NCI-H460 (cell line): Measurements from ENCODE around the gene INSIG1. TPM values are rescaled to one million over a fixed set of nuclear protein-coding genes. Genes with fewer than 3 reads are reported as not detected.

ENCODE experiments used
- DNase-seq: peaks from one replicate; pipeline ENCODE4 v3.0.0-alpha.2; 2016; ENCODE audit warnings: low read depth; ENCODE audit errors: extremely low read depth
- total RNA-seq: library from RNA; depleted of rRNA; stranded (reverse); fragments of >200 nt; shearing (Covaris generic); gene quantifications from 2 replicates; pipeline ENCODE4 v1.2.3, GENCODE V29; 2014

INSIG1 gene
- total RNA-seq, 1 experiment from 2014 or later, result 19.0 TPM

- peak; percentile 88 for DNase-seq
These were observed 1.3 kb downstream of the INSIG1 start for GRCh38 chr7:155298834-155299534.

GRCh38 chr7:155299535-155300202 is 2.0 kb downstream of the INSIG1 start:
- no peak for DNase-seq

- DNase-seq, result no peak
These were observed 3.2 kb downstream of the INSIG1 start for GRCh38 chr7:155300641-155301452.

GRCh38 chr7:155303039-155303593 is 5.4 kb downstream of the INSIG1 start:
- DNase-seq, result no peak

GRCh38 chr7:155303897-155304296 is 6.2 kb downstream of the INSIG1 start:
- DNase-seq, result no peak

- no peak for DNase-seq
These were observed 7.7 kb downstream of the INSIG1 start for GRCh38 chr7:155305231-155305904.

GRCh38 chr7:155306673-155307470 is 9.2 kb downstream of the INSIG1 start:
- DNase-seq, result no peak

GRCh38 chr7:155308330-155309020 is 10.8 kb downstream of the INSIG1 start:
- DNase-seq, result no peak

GRCh38 chr7:155309021-155309338 is 11.3 kb downstream of the INSIG1 start:
- DNase-seq, result no peak

GRCh38 chr7:155310425-155311114 is 12.9 kb downstream of the INSIG1 start:
- no peak for DNase-seq

- DNase-seq, result no peak
These were observed 14.3 kb downstream of the INSIG1 start for GRCh38 chr7:155311826-155312537.

- no peak for DNase-seq
These were observed 15.0 kb downstream of the INSIG1 start for GRCh38 chr7:155312633-155313032.

- no peak for DNase-seq
These were observed 15.4 kb downstream of the INSIG1 start for GRCh38 chr7:155313096-155313495.

GRCh38 chr7:155315977-155316376 is 18.3 kb downstream of the INSIG1 start:
- DNase-seq, result no peak

- DNase-seq, result peak; percentile 66
These were observed 18.9 kb downstream of the INSIG1 start for GRCh38 chr7:155316427-155317113.

- DNase-seq, result no peak
These were observed 19.4 kb downstream of the INSIG1 start for GRCh38 chr7:155317114-155317434.

GRCh38 chr7:155318245-155318644 is 20.6 kb downstream of the INSIG1 start:
- no peak for DNase-seq

- DNase-seq, result no peak
These were observed 24.9 kb downstream of the INSIG1 start for GRCh38 chr7:155322530-155322929.
